GM15510 (cell line): ENCODE data around the gene C1GALT1.

ENCODE experiments used
- POLR2A ChIP-seq: IDR thresholded peaks from 3 replicates; pipeline ENCODE4 v1.6.1; 2011; ENCODE audit warnings: borderline replicate concordance; ENCODE audit not compliant: insufficient read length; ENCODE audit errors: extremely low read depth

C1GALT1 gene

GRCh38 chr7:7276161-7276560 lies 93.8 kb downstream of the C1GALT1 start:
- TF ChIP-seq POLR2A: no peak

DNA sequence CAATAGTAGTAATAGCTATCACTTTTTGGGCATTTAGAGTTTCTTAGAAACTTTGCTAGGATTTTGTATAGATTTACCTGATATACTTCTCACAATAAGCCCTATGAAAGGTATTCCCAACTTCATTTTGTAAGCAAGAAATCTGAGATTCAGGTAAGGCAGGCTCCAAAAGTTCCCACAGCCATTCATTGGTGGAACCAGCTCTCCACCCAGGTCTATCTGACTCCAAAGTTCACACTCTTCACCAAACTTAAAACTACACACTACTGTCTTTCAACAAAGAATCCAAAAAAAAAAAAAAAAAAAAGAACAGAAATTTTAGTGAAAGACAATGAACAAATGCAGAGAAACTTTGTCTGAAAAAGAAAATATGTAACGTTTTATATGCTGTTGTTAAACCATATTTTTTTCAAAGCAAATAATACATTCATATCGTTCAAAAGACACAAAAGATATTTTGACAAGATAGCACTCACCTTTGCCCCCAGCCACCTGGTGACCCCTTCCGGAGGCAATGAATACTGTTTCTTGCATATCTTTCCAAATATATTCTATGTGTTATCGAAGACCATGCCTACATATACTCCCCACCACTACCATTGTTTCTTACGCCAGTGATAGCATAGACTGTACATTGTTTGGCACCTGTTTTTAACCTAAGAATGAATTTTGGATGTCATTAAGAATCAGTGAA lies 108.2 kb downstream of the C1GALT1 start:
- TF ChIP-seq POLR2A: no peak

DNA sequence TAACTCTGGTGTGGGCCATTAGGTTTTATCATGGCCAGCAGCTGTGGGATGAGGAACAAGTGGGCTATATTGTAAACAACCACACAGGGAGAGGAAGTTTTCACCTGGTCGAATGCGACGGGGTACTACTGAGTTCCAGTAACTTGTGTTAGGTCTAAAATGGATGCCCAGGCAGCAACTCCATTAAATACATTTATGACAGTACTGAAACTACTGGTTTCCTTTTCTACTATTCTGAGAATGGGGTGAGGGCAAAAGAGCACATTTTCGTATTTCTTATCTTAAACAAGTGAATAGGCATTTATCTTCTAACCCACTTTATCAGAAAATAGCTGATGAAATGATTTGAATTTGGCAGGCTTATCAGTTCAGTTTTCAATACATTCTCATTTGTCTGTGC lies 109.7 kb downstream of the C1GALT1 start:
- TF ChIP-seq POLR2A: no peak

GRCh38 chr7:7292608-7293007 lies 110.3 kb downstream of the C1GALT1 start:
- TF ChIP-seq POLR2A: no peak

- no peak for TF ChIP-seq POLR2A
Observed at GRCh38 chr7:7293092-7293491, 110.7 kb downstream of the C1GALT1 start.

DNA sequence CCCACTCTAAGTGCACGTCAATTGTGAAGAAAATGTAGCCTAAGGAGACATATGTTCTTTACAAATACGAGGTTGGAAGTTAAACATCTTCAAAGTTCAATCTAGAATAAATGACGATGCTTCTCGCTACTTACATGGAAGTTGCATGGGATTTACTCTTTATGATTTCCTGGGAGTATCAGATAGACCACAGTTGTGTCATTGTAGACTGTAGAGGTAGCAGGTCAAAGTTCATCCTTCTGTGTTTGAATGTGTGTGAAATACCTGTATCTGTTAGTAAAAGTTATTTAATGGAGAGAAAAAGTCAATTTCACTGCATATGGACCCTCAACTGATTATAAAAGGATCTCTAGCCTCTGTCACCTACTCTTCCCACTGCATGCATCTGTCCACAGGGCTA lies 112.6 kb downstream of the C1GALT1 start:
- TF ChIP-seq POLR2A: no peak
